ENCODE data around the gene KDM4B.
"Not testable (repeated sequence)": the region's sequence is repeated elsewhere in the genome, so short reads cannot be mapped to it uniquely, and the experiment has no call there.

KDM4B gene

GRCh38 chr19:4968462-4969291 lies at the start of gene KDM4B:
Gene KDM4B, plus strand, starts transcription at chr19:4969113. Its CDS starts 63,778 bp downstream, at chr19:5032891.
- no peaks in the 10 kb centered on the region for H3K9me3 ChIP-seq (ENCODE audit: control insufficient read depth, insufficient read depth, low read length)
- peak within 1 kb of the TSS; percentile 66; the same call in 1 of the 2 replicates for H3K9ac ChIP-seq (ENCODE audit: low read depth, low read length)
- H3K36me3 ChIP-seq (ENCODE audit: insufficient read depth, low read length) = no peaks in the 10 kb centered on the region
- no peaks in the 10 kb centered on the region; the same call in 1 of the 2 replicates for H3K4me1 ChIP-seq (ENCODE audit: insufficient read depth, low read length)

- Histone ChIP-seq H3K9ac (ENCODE audit: low read depth, low read length) (no peak overlapping the region), H3K36me3 (ENCODE audit: insufficient read depth, low read length) (no peaks in the 10 kb centered on the region; the same call in 1 of the 2 replicates), H3K9me3 (ENCODE audit: control insufficient read depth, insufficient read depth, low read length) (no peaks in the 10 kb centered on the region), H3K4me1 (ENCODE audit: insufficient read depth, low read length) (0 out of 2 replicates have a peak, but pooled peaks cover 4% of the 10 kb centered on the region)
These were observed 46.2 kb upstream of the KDM4B start for GRCh38 chr19:4922530-4923275.

DNA sequence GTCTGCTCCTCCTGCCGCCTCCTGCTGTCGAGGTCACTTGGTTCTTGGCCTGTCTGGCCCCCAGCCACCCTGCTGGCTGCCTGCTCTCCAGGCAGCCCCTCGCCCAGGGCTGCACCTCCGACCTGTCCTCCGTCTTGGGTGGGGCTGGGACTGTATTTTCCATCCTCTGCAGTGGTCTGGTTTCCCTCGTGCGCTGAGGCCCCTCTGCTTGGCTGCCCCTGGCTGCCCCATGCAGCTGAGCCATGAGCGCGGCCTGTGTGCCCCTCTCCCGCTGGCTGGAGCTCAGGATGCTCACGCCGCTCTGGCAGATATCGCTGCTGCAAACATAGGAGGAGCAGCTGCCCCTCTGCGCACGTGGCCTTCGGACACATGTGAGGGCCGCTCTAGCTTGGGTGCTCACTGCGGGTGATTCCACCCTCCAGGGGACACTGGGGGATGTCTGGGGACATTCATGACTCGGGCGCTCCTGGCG lies 45.6 kb upstream of the KDM4B start:
- no peaks in the 10 kb centered on the region; the same call in 1 of the 2 replicates for H3K36me3 ChIP-seq (ENCODE audit: insufficient read depth, low read length)
- 0 out of 2 replicates have a peak, but pooled peaks cover 6% of the 10 kb centered on the region for H3K4me1 ChIP-seq (ENCODE audit: insufficient read depth, low read length)
- H3K9me3 ChIP-seq (ENCODE audit: control insufficient read depth, insufficient read depth, low read length) = no peaks in the 10 kb centered on the region
- no peak overlapping the region for H3K9ac ChIP-seq (ENCODE audit: low read depth, low read length)

DNA sequence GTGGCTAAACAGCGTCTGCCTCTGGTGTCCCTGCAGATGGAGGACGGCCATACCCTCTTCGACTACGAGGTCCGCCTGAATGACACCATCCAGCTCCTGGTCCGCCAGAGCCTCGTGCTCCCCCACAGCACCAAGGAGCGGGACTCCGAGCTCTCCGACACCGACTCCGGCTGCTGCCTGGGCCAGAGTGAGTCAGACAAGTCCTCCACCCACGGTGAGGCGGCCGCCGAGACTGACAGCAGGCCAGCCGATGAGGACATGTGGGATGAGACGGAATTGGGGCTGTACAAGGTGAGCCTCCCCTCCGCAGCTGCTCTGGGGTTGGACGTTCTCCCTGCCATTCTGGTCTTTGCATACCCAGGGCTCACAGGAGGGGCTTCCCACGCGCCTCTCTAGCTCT lies 39.7 kb upstream of the KDM4B start:
- Histone ChIP-seq H3K4me1 (ENCODE audit: insufficient read depth, low read length) (0 out of 2 replicates have a peak, but pooled peaks cover 6% of the 10 kb centered on the region), H3K36me3 (ENCODE audit: insufficient read depth, low read length) (no peaks in the 10 kb centered on the region; the same call in 1 of the 2 replicates), H3K9ac (ENCODE audit: low read depth, low read length) (no peak overlapping the region), H3K9me3 (ENCODE audit: control insufficient read depth, insufficient read depth, low read length) (no peaks in the 10 kb centered on the region)

GRCh38 chr19:4930664-4931063 lies 38.2 kb upstream of the KDM4B start:
- no peak overlapping the region for H3K9ac ChIP-seq (ENCODE audit: low read depth, low read length)
- no peaks in the 10 kb centered on the region; the same call in 1 of the 2 replicates for H3K36me3 ChIP-seq (ENCODE audit: insufficient read depth, low read length)
- 0 out of 2 replicates have a peak, but pooled peaks cover 6% of the 10 kb centered on the region for H3K4me1 ChIP-seq (ENCODE audit: insufficient read depth, low read length)
- no peaks in the 10 kb centered on the region for H3K9me3 ChIP-seq (ENCODE audit: control insufficient read depth, insufficient read depth, low read length)

GRCh38 chr19:4932711-4933110 lies 36.2 kb upstream of the KDM4B start:
- H3K9ac ChIP-seq (ENCODE audit: low read depth, low read length) = no peak overlapping the region
- no peaks in the 10 kb centered on the region for H3K9me3 ChIP-seq (ENCODE audit: control insufficient read depth, insufficient read depth, low read length)
- no peaks in the 10 kb centered on the region; the same call in 1 of the 2 replicates for H3K36me3 ChIP-seq (ENCODE audit: insufficient read depth, low read length)
- 0 out of 2 replicates have a peak, but pooled peaks cover 2% of the 10 kb centered on the region for H3K4me1 ChIP-seq (ENCODE audit: insufficient read depth, low read length)

GRCh38 chr19:4933528-4933927 lies 35.4 kb upstream of the KDM4B start:
- Histone ChIP-seq H3K36me3 (ENCODE audit: insufficient read depth, low read length) (no peaks in the 10 kb centered on the region; the same call in 1 of the 2 replicates), H3K9ac (ENCODE audit: low read depth, low read length) (no peak overlapping the region), H3K9me3 (ENCODE audit: control insufficient read depth, insufficient read depth, low read length) (no peaks in the 10 kb centered on the region), H3K4me1 (ENCODE audit: insufficient read depth, low read length) (no peaks in the 10 kb centered on the region)

DNA sequence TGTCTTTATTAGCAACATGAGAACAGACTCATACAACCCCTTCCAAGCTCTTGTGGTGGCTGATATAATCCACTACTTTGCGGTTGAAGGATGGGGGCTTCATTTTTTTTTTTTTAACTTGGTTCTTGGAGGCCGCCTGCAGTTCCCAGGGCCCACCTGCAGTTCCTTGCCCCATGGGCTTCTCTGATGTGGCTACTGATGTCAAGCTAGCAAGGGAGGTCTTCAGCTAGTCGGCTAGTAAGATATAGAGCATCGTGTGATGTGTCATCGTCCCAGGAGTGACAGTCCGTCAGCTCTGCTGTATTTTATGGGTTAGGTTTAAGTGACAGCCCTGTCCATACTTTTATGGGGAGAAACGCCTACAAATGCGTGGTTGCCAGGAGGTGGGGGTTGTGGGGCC lies 33.5 kb upstream of the KDM4B start:
- Histone ChIP-seq H3K36me3 (ENCODE audit: insufficient read depth, low read length) (no peaks in the 10 kb centered on the region; the same call in 1 of the 2 replicates), H3K9me3 (ENCODE audit: control insufficient read depth, insufficient read depth, low read length) (no peaks in the 10 kb centered on the region), H3K9ac (ENCODE audit: low read depth, low read length) (no peak overlapping the region), H3K4me1 (ENCODE audit: insufficient read depth, low read length) (no peaks in the 10 kb centered on the region)

- Histone ChIP-seq H3K9me3 (ENCODE audit: control insufficient read depth, insufficient read depth, low read length) (no peaks in the 10 kb centered on the region), H3K4me1 (ENCODE audit: insufficient read depth, low read length) (no peaks in the 10 kb centered on the region), H3K36me3 (ENCODE audit: insufficient read depth, low read length) (no peaks in the 10 kb centered on the region), H3K9ac (ENCODE audit: low read depth, low read length) (no peak overlapping the region)
These were observed 31.9 kb upstream of the KDM4B start for GRCh38 chr19:4937060-4937459.

GRCh38 chr19:4938461-4938860 lies 30.5 kb upstream of the KDM4B start:
- not testable (repeated sequence) for H3K4me1 ChIP-seq (ENCODE audit: insufficient read depth, low read length); H3K36me3 ChIP-seq (ENCODE audit: insufficient read depth, low read length); H3K9me3 ChIP-seq (ENCODE audit: control insufficient read depth, insufficient read depth, low read length); H3K9ac ChIP-seq (ENCODE audit: low read depth, low read length)

DNA sequence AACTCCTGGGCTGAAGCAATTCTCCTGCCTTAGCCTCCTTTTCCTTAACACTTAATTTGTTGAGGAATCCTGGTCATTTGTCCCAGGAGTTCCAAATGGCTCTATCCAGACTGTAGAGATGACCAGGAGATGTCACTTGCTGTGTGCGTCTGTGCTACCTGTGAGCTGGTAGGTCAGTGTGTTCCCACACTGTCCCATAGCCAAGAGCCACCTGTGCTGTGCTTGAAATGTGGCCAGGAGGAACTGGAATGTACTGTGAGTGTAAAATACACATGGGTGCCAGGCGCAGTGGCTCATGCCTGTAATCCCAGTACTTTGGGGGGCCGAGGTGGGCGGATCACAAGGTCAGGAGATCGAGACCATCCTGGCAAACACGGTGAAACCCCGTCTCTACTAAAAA lies 29.4 kb upstream of the KDM4B start:
- no peaks in the 10 kb centered on the region for H3K9me3 ChIP-seq (ENCODE audit: control insufficient read depth, insufficient read depth, low read length)
- no peaks in the 10 kb centered on the region; the same call in 1 of the 2 replicates for H3K36me3 ChIP-seq (ENCODE audit: insufficient read depth, low read length)
- H3K4me1 ChIP-seq (ENCODE audit: insufficient read depth, low read length) = no peaks in the 10 kb centered on the region
- no peak overlapping the region for H3K9ac ChIP-seq (ENCODE audit: low read depth, low read length)

GRCh38 chr19:4941638-4942169 lies 27.2 kb upstream of the KDM4B start:
- H3K9ac ChIP-seq (ENCODE audit: low read depth, low read length); H3K9me3 ChIP-seq (ENCODE audit: control insufficient read depth, insufficient read depth, low read length); H3K4me1 ChIP-seq (ENCODE audit: insufficient read depth, low read length); H3K36me3 ChIP-seq (ENCODE audit: insufficient read depth, low read length): not testable (repeated sequence)

GRCh38 chr19:4950650-4951049 lies 18.3 kb upstream of the KDM4B start:
- H3K9ac ChIP-seq (ENCODE audit: low read depth, low read length); H3K9me3 ChIP-seq (ENCODE audit: control insufficient read depth, insufficient read depth, low read length); H3K4me1 ChIP-seq (ENCODE audit: insufficient read depth, low read length): not testable (repeated sequence)
- peaks cover 26% of the 10 kb centered on the region for H3K36me3 ChIP-seq (ENCODE audit: insufficient read depth, low read length)

DNA sequence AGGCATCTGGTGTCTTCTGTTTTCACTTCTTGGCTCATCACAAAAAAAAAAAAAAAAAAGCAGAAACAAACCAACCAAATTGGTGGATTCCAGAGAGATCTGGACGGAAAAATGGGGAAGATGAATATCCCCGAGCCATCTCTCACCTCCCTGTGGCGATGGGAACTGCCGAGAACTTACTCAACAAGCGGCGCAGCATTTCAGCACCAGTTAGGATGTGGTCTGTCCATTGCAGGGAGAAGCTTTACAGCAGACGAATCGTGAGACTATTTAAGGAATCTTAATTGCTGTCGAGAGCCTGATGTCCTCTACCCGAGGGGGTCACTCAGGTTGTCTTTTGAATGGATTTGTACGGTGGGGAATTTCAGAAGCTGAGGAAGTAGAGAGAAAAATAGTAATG lies 17.3 kb upstream of the KDM4B start:
- no peak overlapping the region for H3K9ac ChIP-seq (ENCODE audit: low read depth, low read length)
- H3K9me3 ChIP-seq (ENCODE audit: control insufficient read depth, insufficient read depth, low read length) = no peaks in the 10 kb centered on the region
- H3K4me1 ChIP-seq (ENCODE audit: insufficient read depth, low read length) = no peaks in the 10 kb centered on the region
- peaks cover 23% of the 10 kb centered on the region for H3K36me3 ChIP-seq (ENCODE audit: insufficient read depth, low read length)

All from ES-I3 (cell line).